Measurements from ENCODE around the gene ATP6V1G3.

The ATP6V1G3 gene

GRCh38 chr1:198493329-198493728 is 47.2 kb downstream of the ATP6V1G3 start:
- no peaks in the 10 kb centered on the region for H3K36me3 Mint-ChIP-seq (ENCODE audit: low read depth)
- H3K4me3 Mint-ChIP-seq: no peak overlapping the region
- DNase-seq: no peak
- H3K27me3 Mint-ChIP-seq (ENCODE audit: low read depth, poor library complexity): no peaks in the 10 kb centered on the region
- TF ChIP-seq, protein P1, sequence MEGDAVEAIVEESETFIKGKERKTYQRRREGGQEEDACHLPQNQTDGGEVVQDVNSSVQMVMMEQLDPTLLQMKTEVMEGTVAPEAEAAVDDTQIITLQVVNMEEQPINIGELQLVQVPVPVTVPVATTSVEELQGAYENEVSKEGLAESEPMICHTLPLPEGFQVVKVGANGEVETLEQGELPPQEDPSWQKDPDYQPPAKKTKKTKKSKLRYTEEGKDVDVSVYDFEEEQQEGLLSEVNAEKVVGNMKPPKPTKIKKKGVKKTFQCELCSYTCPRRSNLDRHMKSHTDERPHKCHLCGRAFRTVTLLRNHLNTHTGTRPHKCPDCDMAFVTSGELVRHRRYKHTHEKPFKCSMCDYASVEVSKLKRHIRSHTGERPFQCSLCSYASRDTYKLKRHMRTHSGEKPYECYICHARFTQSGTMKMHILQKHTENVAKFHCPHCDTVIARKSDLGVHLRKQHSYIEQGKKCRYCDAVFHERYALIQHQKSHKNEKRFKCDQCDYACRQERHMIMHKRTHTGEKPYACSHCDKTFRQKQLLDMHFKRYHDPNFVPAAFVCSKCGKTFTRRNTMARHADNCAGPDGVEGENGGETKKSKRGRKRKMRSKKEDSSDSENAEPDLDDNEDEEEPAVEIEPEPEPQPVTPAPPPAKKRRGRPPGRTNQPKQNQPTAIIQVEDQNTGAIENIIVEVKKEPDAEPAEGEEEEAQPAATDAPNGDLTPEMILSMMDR (IDR thresholded peaks at IDR 0.05): no peak
- H3K27ac Mint-ChIP-seq: no peak overlapping the region
- H3K9me3 Mint-ChIP-seq: no peaks in the 10 kb centered on the region
- H3K4me1 Mint-ChIP-seq: no peaks in the 10 kb centered on the region

DNA sequence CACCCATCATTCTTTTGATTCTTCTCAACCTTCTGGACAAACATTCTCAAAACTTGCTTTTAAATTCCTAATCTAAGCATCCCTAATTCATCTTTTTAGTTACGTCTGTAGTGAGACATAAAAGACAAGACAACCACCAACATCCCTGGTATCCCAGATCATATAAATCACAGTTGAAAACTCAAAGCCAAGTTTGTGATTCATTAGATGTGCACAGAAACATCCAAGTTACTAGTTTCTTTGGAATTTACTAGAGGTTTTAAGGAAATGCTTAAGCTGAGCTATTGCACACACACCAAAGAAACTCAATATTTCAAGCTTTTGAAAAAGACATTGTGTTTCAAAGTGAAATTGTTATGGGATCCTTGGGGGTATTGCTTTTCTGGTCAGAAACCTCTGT is 47.6 kb downstream of the ATP6V1G3 start:
- Mint-ChIP-seq H3K4me1 (no peaks in the 10 kb centered on the region), H3K4me3 (no peak overlapping the region), H3K27me3 (ENCODE audit: low read depth, poor library complexity) (no peaks in the 10 kb centered on the region), H3K27ac (no peak overlapping the region), H3K36me3 (ENCODE audit: low read depth) (no peaks in the 10 kb centered on the region), H3K9me3 (no peaks in the 10 kb centered on the region)
- TF ChIP-seq, protein P1 (IDR thresholded peaks at IDR 0.05): no peak
- no peak for DNase-seq

DNA sequence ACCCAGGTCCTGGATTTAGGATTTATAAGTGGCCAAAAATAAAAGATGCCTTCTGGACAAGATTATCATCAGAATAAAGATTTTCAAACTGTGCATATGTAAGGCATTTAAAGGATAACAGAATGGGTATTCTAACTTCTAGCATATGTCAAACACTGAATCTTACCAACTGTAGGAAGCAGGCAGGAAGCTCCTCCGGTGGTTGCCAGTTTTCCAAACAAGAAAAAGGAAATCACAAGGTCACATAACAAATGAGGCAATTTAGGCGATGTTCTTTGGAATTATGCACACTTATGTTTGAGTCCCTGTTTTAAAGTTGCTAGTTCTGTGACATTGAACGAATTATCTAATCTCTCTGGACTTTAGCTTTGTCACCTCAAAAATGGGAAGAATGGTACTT is 48.9 kb downstream of the ATP6V1G3 start:
- Mint-ChIP-seq H3K36me3 (ENCODE audit: low read depth) (no peaks in the 10 kb centered on the region), H3K4me1 (no peaks in the 10 kb centered on the region), H3K27me3 (ENCODE audit: low read depth, poor library complexity) (no peaks in the 10 kb centered on the region), H3K9me3 (no peaks in the 10 kb centered on the region), H3K4me3 (no peak overlapping the region), H3K27ac (no peak overlapping the region)
- TF ChIP-seq, protein P1 (IDR thresholded peaks at IDR 0.05): no peak
- no peak for DNase-seq

DNA sequence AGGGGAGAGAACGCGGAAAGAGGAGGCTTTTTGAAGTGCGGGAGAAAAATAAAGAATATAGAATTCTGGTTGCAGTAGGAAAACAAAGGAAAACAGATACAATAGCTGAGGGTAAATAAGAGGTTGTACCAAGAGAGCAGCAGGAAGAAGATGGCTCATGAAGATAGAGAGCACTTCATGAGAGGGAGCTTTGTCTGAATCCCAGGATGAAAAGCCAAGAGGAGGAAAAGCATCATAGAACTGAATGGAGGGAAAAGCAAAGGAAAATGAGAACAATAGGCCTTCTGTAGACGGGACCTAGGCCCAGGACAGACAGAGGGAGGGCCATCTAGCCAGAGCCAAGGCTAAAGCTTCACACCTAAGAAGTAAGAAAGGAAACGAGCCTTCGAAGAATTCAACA is 49.5 kb downstream of the ATP6V1G3 start:
- Mint-ChIP-seq H3K4me1 (no peaks in the 10 kb centered on the region), H3K27ac (no peak overlapping the region), H3K27me3 (ENCODE audit: low read depth, poor library complexity) (no peaks in the 10 kb centered on the region), H3K4me3 (no peak overlapping the region), H3K36me3 (ENCODE audit: low read depth) (no peaks in the 10 kb centered on the region), H3K9me3 (no peaks in the 10 kb centered on the region)
- TF ChIP-seq, protein P1 (IDR thresholded peaks at IDR 0.05): no peak
- DNase-seq: no peak

- Mint-ChIP-seq H3K4me3 (no peak overlapping the region), H3K27me3 (ENCODE audit: low read depth, poor library complexity) (no peaks in the 10 kb centered on the region), H3K4me1 (no peaks in the 10 kb centered on the region), H3K9me3 (no peaks in the 10 kb centered on the region), H3K27ac (no peak overlapping the region), H3K36me3 (ENCODE audit: low read depth) (no peaks in the 10 kb centered on the region)
- no peak for DNase-seq
- TF ChIP-seq, protein P1 (IDR thresholded peaks at IDR 0.05): no peak
Measured at GRCh38 chr1:198490224-198490623, 50.3 kb downstream of the ATP6V1G3 start.

GRCh38 chr1:198486903-198487302 is 53.6 kb downstream of the ATP6V1G3 start:
- Mint-ChIP-seq H3K9me3 (no peaks in the 10 kb centered on the region), H3K27ac (no peak overlapping the region), H3K36me3 (ENCODE audit: low read depth) (no peaks in the 10 kb centered on the region), H3K4me1 (no peaks in the 10 kb centered on the region), H3K27me3 (ENCODE audit: low read depth, poor library complexity) (peaks cover under 1% of the 10 kb centered on the region), H3K4me3 (no peak overlapping the region)
- no peak for DNase-seq
- TF ChIP-seq, protein P1 (IDR thresholded peaks at IDR 0.05): no peak
